MM.1S (cell line): ENCODE measurements around the gene SOX13.

ENCODE experiments used
- CTCF ChIP-seq: fragments of 300-600 bp; sonication (generic); IDR thresholded peaks from 2 replicates; pipeline ENCODE4 v1.5.1; 2016; ENCODE audit warnings: antibody characterized with exemption, low read length, mixed read lengths
- EZH2phosphoT487 ChIP-seq: fragments of 300-600 bp; sonication (generic); IDR thresholded peaks from 2 replicates; pipeline ENCODE4 v1.6.1; 2018; ENCODE audit warnings: antibody characterized with exemption, low read length

GRCh38 chr1:204145033-204145504 lies 72.2 kb downstream of the SOX13 start:
- no peak for TF ChIP-seq CTCF
- no peak for TF ChIP-seq EZH2phosphoT487
